Measurements from ENCODE around the gene ADAMTS9. TPM values are rescaled to one million over a fixed set of nuclear protein-coding genes. Genes with fewer than 3 reads are reported as not detected.

ADAMTS9 gene
- total RNA-seq, 1 experiment from 2014 or later: 1.8 TPM

GRCh38 chr3:64693031-64693430 is 5.2 kb upstream of the ADAMTS9 start:
- no peak for DNase-seq (ENCODE audit: unreplicated experiment)
- Mint-ChIP-seq H3K9me3 (ENCODE audit: unreplicated experiment) (no peaks in the 10 kb centered on the region), H3K27ac (ENCODE audit: low read depth, unreplicated experiment) (no peak overlapping the region), H3K4me3 (ENCODE audit: unreplicated experiment) (no peak overlapping the region), H3K4me1 (ENCODE audit: insufficient read depth, unreplicated experiment) (peaks cover 7% of the 10 kb centered on the region), H3K36me3 (ENCODE audit: insufficient read depth, unreplicated experiment) (no peaks in the 10 kb centered on the region), H3K27me3 (ENCODE audit: insufficient read depth, unreplicated experiment) (no peaks in the 10 kb centered on the region)
- ChIA-PET CTCF (interaction anchor here (0.6 to 0.7 kb wide), 3 partner anchors 214 to 653 kb away, joined by 3 to 5 read pairs (median 4); no protein-coding TSS in a partner anchor), POLR2A (interaction anchor here (1.2 kb wide), 1 partner anchor 1400 kb away, joined by 3 read pairs; no protein-coding TSS in a partner anchor)
- TF ChIP-seq, protein P1, sequence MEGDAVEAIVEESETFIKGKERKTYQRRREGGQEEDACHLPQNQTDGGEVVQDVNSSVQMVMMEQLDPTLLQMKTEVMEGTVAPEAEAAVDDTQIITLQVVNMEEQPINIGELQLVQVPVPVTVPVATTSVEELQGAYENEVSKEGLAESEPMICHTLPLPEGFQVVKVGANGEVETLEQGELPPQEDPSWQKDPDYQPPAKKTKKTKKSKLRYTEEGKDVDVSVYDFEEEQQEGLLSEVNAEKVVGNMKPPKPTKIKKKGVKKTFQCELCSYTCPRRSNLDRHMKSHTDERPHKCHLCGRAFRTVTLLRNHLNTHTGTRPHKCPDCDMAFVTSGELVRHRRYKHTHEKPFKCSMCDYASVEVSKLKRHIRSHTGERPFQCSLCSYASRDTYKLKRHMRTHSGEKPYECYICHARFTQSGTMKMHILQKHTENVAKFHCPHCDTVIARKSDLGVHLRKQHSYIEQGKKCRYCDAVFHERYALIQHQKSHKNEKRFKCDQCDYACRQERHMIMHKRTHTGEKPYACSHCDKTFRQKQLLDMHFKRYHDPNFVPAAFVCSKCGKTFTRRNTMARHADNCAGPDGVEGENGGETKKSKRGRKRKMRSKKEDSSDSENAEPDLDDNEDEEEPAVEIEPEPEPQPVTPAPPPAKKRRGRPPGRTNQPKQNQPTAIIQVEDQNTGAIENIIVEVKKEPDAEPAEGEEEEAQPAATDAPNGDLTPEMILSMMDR (IDR thresholded peaks at IDR 0.05; ENCODE audit: unreplicated experiment): no peak
- intact Hi-C loops (cut with micrococcal nuclease): no loop called here
- BruUV-seq (replicated peaks): no TSS peak

DNA sequence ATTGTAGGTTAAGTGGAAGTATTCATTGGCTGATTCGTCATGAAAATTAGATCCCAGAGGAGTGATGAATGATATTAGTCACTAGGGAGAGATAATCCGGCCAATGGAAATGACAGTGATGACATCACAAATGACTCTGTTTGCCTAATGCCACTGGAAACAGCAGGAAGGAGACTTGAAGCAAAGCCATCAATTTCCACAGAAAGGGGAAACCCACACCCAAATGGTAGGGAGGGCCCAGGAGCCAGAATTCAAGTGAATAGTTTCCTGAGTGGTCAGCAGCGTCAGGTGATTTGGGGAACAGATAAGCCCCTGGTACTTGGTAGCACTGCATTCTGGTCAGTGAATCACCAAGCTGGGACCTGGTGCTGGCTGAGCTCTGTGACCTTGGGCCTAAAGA is 3.3 kb upstream of the ADAMTS9 start:
- Mint-ChIP-seq H3K4me3 (ENCODE audit: unreplicated experiment) (no peak overlapping the region), H3K27ac (ENCODE audit: low read depth, unreplicated experiment) (no peak overlapping the region), H3K36me3 (ENCODE audit: insufficient read depth, unreplicated experiment) (no peaks in the 10 kb centered on the region), H3K4me1 (ENCODE audit: insufficient read depth, unreplicated experiment) (peaks cover 16% of the 10 kb centered on the region), H3K9me3 (ENCODE audit: unreplicated experiment) (no peaks in the 10 kb centered on the region), H3K27me3 (ENCODE audit: insufficient read depth, unreplicated experiment) (no peaks in the 10 kb centered on the region)
- TF ChIP-seq, protein P1 (IDR thresholded peaks at IDR 0.05; ENCODE audit: unreplicated experiment): no peak
- intact Hi-C loops (cut with micrococcal nuclease): no loop called here
- DNase-seq (ENCODE audit: unreplicated experiment): peak; percentile 2
- ChIA-PET POLR2A (no interaction called here), CTCF (interaction anchor here (0.5 to 1.4 kb wide), 4 partner anchors 158 to 748 kb away, joined by 3 read pairs; no protein-coding TSS in a partner anchor)
- BruUV-seq (replicated peaks): no TSS peak

GRCh38 chr3:64687086-64687780 is 567 bp downstream of the ADAMTS9 start:
- BruUV-seq (replicated peaks): no TSS peak
- Mint-ChIP-seq H3K27me3 (ENCODE audit: insufficient read depth, unreplicated experiment) (no peaks in the 10 kb centered on the region), H3K9me3 (ENCODE audit: unreplicated experiment) (no peaks in the 10 kb centered on the region), H3K36me3 (ENCODE audit: insufficient read depth, unreplicated experiment) (no peaks in the 10 kb centered on the region), H3K4me3 (ENCODE audit: unreplicated experiment) (peak overlapping the region; percentile 81), H3K4me1 (ENCODE audit: insufficient read depth, unreplicated experiment) (peaks cover 16% of the 10 kb centered on the region), H3K27ac (ENCODE audit: low read depth, unreplicated experiment) (no peak overlapping the region)
- CTCF ChIA-PET: interaction anchor here (0.7 to 1.6 kb wide), 4 partner anchors 17 to 1043 kb away, joined by 3 to 6 read pairs (median 4); no protein-coding TSS in a partner anchor
- POLR2A ChIA-PET: interaction anchor here (1.3 kb wide), 1 partner anchor 153 kb away, joined by 5 read pairs; no protein-coding TSS in a partner anchor
- peak; percentile 14 for DNase-seq (ENCODE audit: unreplicated experiment)
- intact Hi-C loops (cut with micrococcal nuclease): no loop called here
- TF ChIP-seq, protein P1 (IDR thresholded peaks at IDR 0.05; ENCODE audit: unreplicated experiment): no peak

DNA sequence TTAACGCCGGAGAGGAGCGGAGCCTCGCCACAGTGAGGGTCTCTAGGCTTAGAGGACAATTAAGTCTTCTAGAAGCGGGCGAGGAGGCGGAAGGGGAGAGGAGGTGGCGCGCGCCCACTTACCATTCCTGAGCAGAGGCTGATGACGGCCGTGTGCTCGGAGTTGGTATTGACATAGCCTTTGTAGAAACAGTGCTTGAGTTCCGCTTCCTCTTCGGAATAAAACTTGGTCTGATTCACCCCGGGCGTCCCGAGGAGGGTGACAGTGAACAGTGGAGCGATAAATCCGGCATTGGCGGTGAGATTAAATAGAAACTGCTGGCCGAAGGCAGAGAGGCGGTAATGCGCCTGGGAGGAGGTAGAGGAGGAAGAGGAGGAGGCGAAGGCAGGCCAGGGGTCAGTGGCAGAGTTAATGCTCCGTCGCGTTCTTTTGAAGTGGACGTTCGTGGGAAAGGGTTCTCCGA is 1.3 kb downstream of the ADAMTS9 start:
- no peaks in the 10 kb centered on the region for H3K27me3 Mint-ChIP-seq (ENCODE audit: insufficient read depth, unreplicated experiment)
- intact Hi-C loops (cut with micrococcal nuclease): no loop called here
- BruUV-seq (replicated peaks): no TSS peak
- CTCF ChIA-PET: interaction anchor here (0.6 to 1.6 kb wide), 9 partner anchors 16 to 1044 kb away, joined by 3 to 6 read pairs (median 3); no protein-coding TSS in a partner anchor
- peak overlapping the region; percentile 83 for H3K27ac Mint-ChIP-seq (ENCODE audit: low read depth, unreplicated experiment)
- H3K4me1 Mint-ChIP-seq (ENCODE audit: insufficient read depth, unreplicated experiment): peaks cover 16% of the 10 kb centered on the region
- DNase-seq (ENCODE audit: unreplicated experiment): peak; percentile 57
- no peaks in the 10 kb centered on the region for H3K9me3 Mint-ChIP-seq (ENCODE audit: unreplicated experiment)
- H3K36me3 Mint-ChIP-seq (ENCODE audit: insufficient read depth, unreplicated experiment): no peaks in the 10 kb centered on the region
- TF ChIP-seq, protein P1 (IDR thresholded peaks at IDR 0.05; ENCODE audit: unreplicated experiment): no peak
- peak overlapping the region; percentile 81 for H3K4me3 Mint-ChIP-seq (ENCODE audit: unreplicated experiment)
- POLR2A ChIA-PET: interaction anchor here (0.7 to 1.3 kb wide), 2 partner anchors 153 to 889 kb away, joined by 4 to 5 read pairs; no protein-coding TSS in a partner anchor

Data from MCF 10A (cell line).